HUES6 (cell line): ENCODE results near the gene CBFB.
A peak's percentile ranks its signal among the peaks of the same experiment; 100 is the strongest.

Experiments used
- H3K27ac ChIP-seq: 2 replicates; pipeline ENCODE4 v1.7.0; 2013; ENCODE audit warnings: low read depth, mild to moderate bottlenecking, low read length, inconsistent platforms
- H3K27me3 ChIP-seq: 2 replicates; pipeline ENCODE4 v1.6.1; 2013; ENCODE audit warnings: low read length; ENCODE audit not compliant: control insufficient read depth, insufficient read depth
- H3K36me3 ChIP-seq: 2 replicates; pipeline ENCODE4 v1.6.1; 2013; ENCODE audit warnings: low read length; ENCODE audit not compliant: control insufficient read depth, insufficient read depth
- H3K4me1 ChIP-seq: 2 replicates; pipeline ENCODE4 v1.6.1; 2013; ENCODE audit warnings: low read length; ENCODE audit not compliant: control insufficient read depth, insufficient read depth
- H3K4me3 ChIP-seq: 2 replicates; pipeline ENCODE4 v1.5.1; 2013; ENCODE audit warnings: low read depth, low read length
- H3K9ac ChIP-seq: one replicate; pipeline ENCODE4 v1.6.1; 2013; ENCODE audit warnings: mild to moderate bottlenecking, low read length
- H3K9me3 ChIP-seq: 2 replicates; pipeline ENCODE4 v1.6.1; 2013; ENCODE audit warnings: low read depth, low read length; ENCODE audit not compliant: control insufficient read depth, insufficient read depth

Gene CBFB

GRCh38 chr16:67017421-67017750 lies 11.6 kb upstream of the CBFB start:
- Histone ChIP-seq H3K4me3 (no peak overlapping the region), H3K9ac (no peak overlapping the region), H3K4me1 (peaks cover 11% of the 10 kb centered on the region; the same call in 1 of the 2 replicates), H3K27me3 (peaks cover 40% of the 10 kb centered on the region), H3K9me3 (no peaks in the 10 kb centered on the region), H3K36me3 (no peaks in the 10 kb centered on the region), H3K27ac (no peak overlapping the region)

GRCh38 chr16:67017810-67018488 lies 11.0 kb upstream of the CBFB start:
- no peaks in the 10 kb centered on the region for H3K9me3 ChIP-seq
- H3K27me3 ChIP-seq, result peaks cover 36% of the 10 kb centered on the region
- H3K27ac ChIP-seq, result no peak overlapping the region
- peaks cover 11% of the 10 kb centered on the region; the same call in 1 of the 2 replicates for H3K4me1 ChIP-seq
- H3K4me3 ChIP-seq, result no peak overlapping the region
- H3K9ac ChIP-seq, result no peak overlapping the region
- no peaks in the 10 kb centered on the region for H3K36me3 ChIP-seq

- Histone ChIP-seq H3K4me3 (no peak overlapping the region), H3K9ac (no peak overlapping the region), H3K4me1 (peaks cover 4% of the 10 kb centered on the region; the same call in 1 of the 2 replicates), H3K36me3 (no peaks in the 10 kb centered on the region), H3K27me3 (peaks cover 24% of the 10 kb centered on the region), H3K9me3 (no peaks in the 10 kb centered on the region), H3K27ac (no peak overlapping the region)
Observed at GRCh38 chr16:67019171-67019570, 9.8 kb upstream of the CBFB start.

GRCh38 chr16:67021321-67021720 lies 7.6 kb upstream of the CBFB start:
- H3K4me1 ChIP-seq, result no peaks in the 10 kb centered on the region
- no peaks in the 10 kb centered on the region for H3K36me3 ChIP-seq
- H3K9ac ChIP-seq, result no peak overlapping the region

GRCh38 chr16:67022531-67023214 lies 6.3 kb upstream of the CBFB start:
- H3K9ac ChIP-seq, result no peak overlapping the region
- no peaks in the 10 kb centered on the region for H3K36me3 ChIP-seq
- no peaks in the 10 kb centered on the region for H3K27me3 ChIP-seq
- H3K4me3 ChIP-seq, result no peak overlapping the region
- H3K9me3 ChIP-seq, result no peaks in the 10 kb centered on the region
- H3K27ac ChIP-seq, result no peak overlapping the region
- H3K4me1 ChIP-seq, result no peaks in the 10 kb centered on the region

More at GRCh38 chr16:67021321-67021720, 7.6 kb upstream of the CBFB start:
- Histone ChIP-seq H3K27me3 (peaks cover 5% of the 10 kb centered on the region; the same call in 1 of the 2 replicates), H3K4me3 (no peak overlapping the region), H3K9me3 (no peaks in the 10 kb centered on the region), H3K27ac (no peak overlapping the region)

GRCh38 chr16:67023689-67024088 lies 5.3 kb upstream of the CBFB start:
- Histone ChIP-seq H3K9ac (no peak overlapping the region), H3K4me1 (peaks cover 4% of the 10 kb centered on the region), H3K27me3 (no peaks in the 10 kb centered on the region), H3K27ac (no peak overlapping the region), H3K9me3 (no peaks in the 10 kb centered on the region), H3K4me3 (no peak overlapping the region), H3K36me3 (no peaks in the 10 kb centered on the region)

- H3K9ac ChIP-seq, result no peak overlapping the region
- no peak overlapping the region for H3K4me3 ChIP-seq
- H3K4me1 ChIP-seq, result peaks cover 4% of the 10 kb centered on the region
- H3K9me3 ChIP-seq, result no peaks in the 10 kb centered on the region
- no peaks in the 10 kb centered on the region for H3K36me3 ChIP-seq
- H3K27ac ChIP-seq, result no peak overlapping the region
- no peaks in the 10 kb centered on the region for H3K27me3 ChIP-seq
Observed at GRCh38 chr16:67024384-67025209, 4.4 kb upstream of the CBFB start.

GRCh38 chr16:67025210-67025550 lies 3.8 kb upstream of the CBFB start:
- Histone ChIP-seq H3K4me1 (peaks cover 5% of the 10 kb centered on the region), H3K9ac (no peak overlapping the region), H3K27me3 (no peaks in the 10 kb centered on the region), H3K4me3 (no peak overlapping the region), H3K9me3 (no peaks in the 10 kb centered on the region), H3K27ac (no peak overlapping the region), H3K36me3 (no peaks in the 10 kb centered on the region)

GRCh38 chr16:67026570-67026969 lies 2.4 kb upstream of the CBFB start:
- Histone ChIP-seq H3K9ac (no peak overlapping the region), H3K4me1 (peaks cover 11% of the 10 kb centered on the region), H3K27me3 (no peaks in the 10 kb centered on the region), H3K4me3 (no peak overlapping the region), H3K27ac (no peak overlapping the region), H3K9me3 (no peaks in the 10 kb centered on the region), H3K36me3 (peaks cover 5% of the 10 kb centered on the region; the same call in 1 of the 2 replicates)

- Histone ChIP-seq H3K27me3 (no peaks in the 10 kb centered on the region), H3K9ac (no peak overlapping the region), H3K27ac (no peak overlapping the region), H3K4me3 (no peak overlapping the region), H3K9me3 (no peaks in the 10 kb centered on the region), H3K4me1 (peaks cover 11% of the 10 kb centered on the region), H3K36me3 (peaks cover 9% of the 10 kb centered on the region; the same call in 1 of the 2 replicates)
Observed at GRCh38 chr16:67027046-67027445, 1.9 kb upstream of the CBFB start.

- H3K9me3 ChIP-seq, result no peaks in the 10 kb centered on the region
- H3K36me3 ChIP-seq, result peaks cover 13% of the 10 kb centered on the region; the same call in 1 of the 2 replicates
- no peaks in the 10 kb centered on the region for H3K27me3 ChIP-seq
- peak overlapping the region; percentile 86 for H3K9ac ChIP-seq
- peak overlapping the region; percentile 78 for H3K4me3 ChIP-seq
- peak overlapping the region; percentile 56 for H3K27ac ChIP-seq
- H3K4me1 ChIP-seq, result peaks cover 11% of the 10 kb centered on the region
Observed at GRCh38 chr16:67028167-67028695, 718 bp upstream of the CBFB start.
